Activated T-cell treated with anti-CD3 and anti-CD28 coated beads, Interleukin-2, amount 50 U/mL, for 24 hours (primary cell): ENCODE measurements around the gene NEK6.
A peak's percentile ranks its signal among the peaks of the same experiment; 100 is the strongest.

ENCODE experiments used
- DNase-seq: peaks from one replicate; pipeline ENCODE4 v3.0.0-alpha.2; 2020
- H3K27ac Mint-ChIP-seq: 2 replicates; pipeline ENCODE4 v1.8.0; 2020; ENCODE audit warnings: mild to moderate bottlenecking, mixed read lengths
- H3K27me3 Mint-ChIP-seq: 2 replicates; pipeline ENCODE4 v1.8.0; 2020; ENCODE audit warnings: mixed read lengths
- H3K36me3 Mint-ChIP-seq: 2 replicates; pipeline ENCODE4 v1.8.0; 2020; ENCODE audit warnings: low read depth, mixed read lengths
- H3K4me1 Mint-ChIP-seq: 2 replicates; pipeline ENCODE4 v1.8.0; 2020; ENCODE audit warnings: low read depth, mixed read lengths
- H3K4me3 Mint-ChIP-seq: 2 replicates; pipeline ENCODE4 v1.8.0; 2020; ENCODE audit warnings: mild to moderate bottlenecking, moderate library complexity, mixed read lengths
- H3K9me3 Mint-ChIP-seq: 2 replicates; pipeline ENCODE4 v1.8.0; 2020; ENCODE audit warnings: mixed read lengths

NEK6 gene

GRCh38 chr9:124346347-124347163, 88.8 kb downstream of the NEK6 start:
- no peak overlapping the region for H3K27ac Mint-ChIP-seq
- no peaks in the 10 kb centered on the region for H3K4me1 Mint-ChIP-seq
- no peak for DNase-seq
- H3K36me3 Mint-ChIP-seq = peaks cover 53% of the 10 kb centered on the region
- no peaks in the 10 kb centered on the region for H3K9me3 Mint-ChIP-seq
- no peaks in the 10 kb centered on the region for H3K27me3 Mint-ChIP-seq
- no peak overlapping the region for H3K4me3 Mint-ChIP-seq

- Mint-ChIP-seq H3K27ac (no peak overlapping the region), H3K4me3 (no peak overlapping the region), H3K9me3 (no peaks in the 10 kb centered on the region), H3K36me3 (peaks cover 61% of the 10 kb centered on the region), H3K27me3 (no peaks in the 10 kb centered on the region), H3K4me1 (no peaks in the 10 kb centered on the region)
- DNase-seq = no peak
These were observed 89.6 kb downstream of the NEK6 start for GRCh38 chr9:124347206-124347967.

- H3K27me3 Mint-ChIP-seq = no peaks in the 10 kb centered on the region
- H3K9me3 Mint-ChIP-seq = no peaks in the 10 kb centered on the region
- peak overlapping the region; percentile 33 for H3K27ac Mint-ChIP-seq
- DNase-seq = no peak
- H3K4me3 Mint-ChIP-seq = no peak overlapping the region
- H3K4me1 Mint-ChIP-seq = no peaks in the 10 kb centered on the region
- H3K36me3 Mint-ChIP-seq = peaks cover 67% of the 10 kb centered on the region
These were observed 90.2 kb downstream of the NEK6 start for GRCh38 chr9:124347968-124348358.

- Mint-ChIP-seq H3K27me3 (no peaks in the 10 kb centered on the region), H3K9me3 (no peaks in the 10 kb centered on the region), H3K4me1 (no peaks in the 10 kb centered on the region), H3K4me3 (no peak overlapping the region), H3K36me3 (peaks cover 71% of the 10 kb centered on the region), H3K27ac (peak overlapping the region; percentile 33)
- no peak for DNase-seq
These were observed 90.6 kb downstream of the NEK6 start for GRCh38 chr9:124348363-124348762.

GRCh38 chr9:124348831-124349230, 91.1 kb downstream of the NEK6 start:
- H3K4me1 Mint-ChIP-seq = no peaks in the 10 kb centered on the region
- H3K27ac Mint-ChIP-seq = peak overlapping the region; percentile 33
- peaks cover 76% of the 10 kb centered on the region for H3K36me3 Mint-ChIP-seq
- DNase-seq = peak; percentile 29
- H3K4me3 Mint-ChIP-seq = no peak overlapping the region
- no peaks in the 10 kb centered on the region for H3K9me3 Mint-ChIP-seq
- no peaks in the 10 kb centered on the region for H3K27me3 Mint-ChIP-seq

- peaks cover 80% of the 10 kb centered on the region for H3K36me3 Mint-ChIP-seq
- no peak overlapping the region for H3K4me3 Mint-ChIP-seq
- no peaks in the 10 kb centered on the region for H3K4me1 Mint-ChIP-seq
- H3K27ac Mint-ChIP-seq = no peak overlapping the region
- no peaks in the 10 kb centered on the region for H3K9me3 Mint-ChIP-seq
- DNase-seq = no peak
- no peaks in the 10 kb centered on the region for H3K27me3 Mint-ChIP-seq
These were observed 91.5 kb downstream of the NEK6 start for GRCh38 chr9:124349267-124349666.

GRCh38 chr9:124349675-124350493, 92.1 kb downstream of the NEK6 start:
- H3K36me3 Mint-ChIP-seq = peaks cover 86% of the 10 kb centered on the region
- H3K9me3 Mint-ChIP-seq = no peaks in the 10 kb centered on the region
- H3K4me1 Mint-ChIP-seq = no peaks in the 10 kb centered on the region
- no peaks in the 10 kb centered on the region for H3K27me3 Mint-ChIP-seq
- no peak overlapping the region for H3K4me3 Mint-ChIP-seq
- no peak overlapping the region for H3K27ac Mint-ChIP-seq
- DNase-seq = peak; percentile 17

- Mint-ChIP-seq H3K27me3 (no peaks in the 10 kb centered on the region), H3K27ac (peak overlapping the region; percentile 15), H3K4me1 (no peaks in the 10 kb centered on the region), H3K9me3 (no peaks in the 10 kb centered on the region), H3K36me3 (peaks cover 86% of the 10 kb centered on the region), H3K4me3 (no peak overlapping the region)
- peak; percentile 28 for DNase-seq
These were observed 92.9 kb downstream of the NEK6 start for GRCh38 chr9:124350494-124351263.

- Mint-ChIP-seq H3K27me3 (no peaks in the 10 kb centered on the region), H3K9me3 (no peaks in the 10 kb centered on the region), H3K4me3 (no peak overlapping the region), H3K4me1 (peaks cover under 1% of the 10 kb centered on the region), H3K27ac (peak overlapping the region; percentile 76), H3K36me3 (peaks cover 96% of the 10 kb centered on the region)
- no peak for DNase-seq
These were observed 94.1 kb downstream of the NEK6 start for GRCh38 chr9:124351672-124352468.

- Mint-ChIP-seq H3K9me3 (no peaks in the 10 kb centered on the region), H3K36me3 (peaks cover 95% of the 10 kb centered on the region), H3K27ac (peak overlapping the region; percentile 76)
These were observed 94.9 kb downstream of the NEK6 start for GRCh38 chr9:124352616-124353015.

GRCh38 chr9:124353166-124353768, 95.5 kb downstream of the NEK6 start:
- H3K4me1 Mint-ChIP-seq = peaks cover 14% of the 10 kb centered on the region
- H3K9me3 Mint-ChIP-seq = no peaks in the 10 kb centered on the region
- peaks cover 91% of the 10 kb centered on the region for H3K36me3 Mint-ChIP-seq
- H3K4me3 Mint-ChIP-seq = no peak overlapping the region
- H3K27ac Mint-ChIP-seq = peak overlapping the region; percentile 76
- DNase-seq = no peak
- H3K27me3 Mint-ChIP-seq = no peaks in the 10 kb centered on the region

More at GRCh38 chr9:124352616-124353015, 94.9 kb downstream of the NEK6 start:
- no peak for DNase-seq
- Mint-ChIP-seq H3K27me3 (no peaks in the 10 kb centered on the region), H3K4me1 (peaks cover 8% of the 10 kb centered on the region), H3K4me3 (no peak overlapping the region)

GRCh38 chr9:124353811-124354274, 96.1 kb downstream of the NEK6 start:
- no peak overlapping the region for H3K4me3 Mint-ChIP-seq

More at GRCh38 chr9:124353811-124354274, 96.1 kb downstream of the NEK6 start:
- Mint-ChIP-seq H3K4me1 (peaks cover 19% of the 10 kb centered on the region), H3K36me3 (peaks cover 88% of the 10 kb centered on the region), H3K27ac (peak overlapping the region; percentile 35), H3K9me3 (no peaks in the 10 kb centered on the region), H3K27me3 (no peaks in the 10 kb centered on the region)
- no peak for DNase-seq
